Measurements from ENCODE around the gene EXOC6.
"Not testable (repeated sequence)": the region's sequence is repeated elsewhere in the genome, so short reads cannot be mapped to it uniquely, and the experiment has no call there.

The EXOC6 gene

GRCh38 chr10:92931597-92931996 lies 83.3 kb downstream of the EXOC6 start:
- H3K4me1 Mint-ChIP-seq = no peaks in the 10 kb centered on the region
- H3K27me3 Mint-ChIP-seq (ENCODE audit: low read depth, poor library complexity) = no peaks in the 10 kb centered on the region
- no peak for TF ChIP-seq CTCF (IDR thresholded peaks at IDR 0.05)

GRCh38 chr10:92937876-92938275 lies 89.6 kb downstream of the EXOC6 start:
- TF ChIP-seq CTCF (IDR thresholded peaks at IDR 0.05) = no peak
- no peaks in the 10 kb centered on the region for H3K27me3 Mint-ChIP-seq (ENCODE audit: low read depth, poor library complexity)
- H3K4me3 Mint-ChIP-seq = no peak overlapping the region
- no peaks in the 10 kb centered on the region for H3K9me3 Mint-ChIP-seq
- no peaks in the 10 kb centered on the region for H3K4me1 Mint-ChIP-seq
- H3K36me3 Mint-ChIP-seq (ENCODE audit: low read depth) = peaks cover 4% of the 10 kb centered on the region
- DNase-seq = no peak
- H3K27ac Mint-ChIP-seq = no peak overlapping the region

More at GRCh38 chr10:92931597-92931996, 83.3 kb downstream of the EXOC6 start:
- H3K27ac Mint-ChIP-seq = no peak overlapping the region
- peaks cover 8% of the 10 kb centered on the region for H3K9me3 Mint-ChIP-seq
- H3K4me3 Mint-ChIP-seq = no peak overlapping the region
- DNase-seq = no peak
- peaks cover 31% of the 10 kb centered on the region for H3K36me3 Mint-ChIP-seq (ENCODE audit: low read depth)

GRCh38 chr10:92938841-92939240 lies 90.5 kb downstream of the EXOC6 start:
- Mint-ChIP-seq H3K27ac (no peak overlapping the region), H3K27me3 (ENCODE audit: low read depth, poor library complexity) (no peaks in the 10 kb centered on the region), H3K4me3 (no peak overlapping the region), H3K9me3 (no peaks in the 10 kb centered on the region), H3K4me1 (no peaks in the 10 kb centered on the region), H3K36me3 (ENCODE audit: low read depth) (peaks cover 4% of the 10 kb centered on the region)
- no peak for TF ChIP-seq CTCF (IDR thresholded peaks at IDR 0.05)
- DNase-seq = no peak

- H3K4me1 Mint-ChIP-seq = no peaks in the 10 kb centered on the region
- peaks cover 18% of the 10 kb centered on the region for H3K36me3 Mint-ChIP-seq (ENCODE audit: low read depth)
- no peaks in the 10 kb centered on the region for H3K27me3 Mint-ChIP-seq (ENCODE audit: low read depth, poor library complexity)
- no peaks in the 10 kb centered on the region for H3K9me3 Mint-ChIP-seq
- H3K4me3 Mint-ChIP-seq = no peak overlapping the region
- no peak for DNase-seq
- H3K27ac Mint-ChIP-seq = no peak overlapping the region
- TF ChIP-seq CTCF (IDR thresholded peaks at IDR 0.05) = no peak
These were observed 93.9 kb downstream of the EXOC6 start for GRCh38 chr10:92942226-92942625.

GRCh38 chr10:92946491-92946890 lies 98.2 kb downstream of the EXOC6 start:
- H3K4me1 Mint-ChIP-seq = no peaks in the 10 kb centered on the region
- no peak for DNase-seq
- TF ChIP-seq CTCF (IDR thresholded peaks at IDR 0.05) = no peak
- no peak overlapping the region for H3K4me3 Mint-ChIP-seq
- H3K36me3 Mint-ChIP-seq (ENCODE audit: low read depth) = peaks cover 27% of the 10 kb centered on the region
- no peaks in the 10 kb centered on the region for H3K27me3 Mint-ChIP-seq (ENCODE audit: low read depth, poor library complexity)
- no peak overlapping the region for H3K27ac Mint-ChIP-seq
- H3K9me3 Mint-ChIP-seq = no peaks in the 10 kb centered on the region

GRCh38 chr10:92952573-92952972 lies 104.3 kb downstream of the EXOC6 start:
- H3K27ac Mint-ChIP-seq; H3K4me3 Mint-ChIP-seq; DNase-seq; H3K4me1 Mint-ChIP-seq; H3K9me3 Mint-ChIP-seq; H3K36me3 Mint-ChIP-seq (ENCODE audit: low read depth); H3K27me3 Mint-ChIP-seq (ENCODE audit: low read depth, poor library complexity): not testable (repeated sequence)
